ENCODE data around the gene PIGC. TPM values are rescaled to one million over a fixed set of nuclear protein-coding genes. Genes with fewer than 3 reads are reported as not detected.

PIGC gene
- total RNA-seq, 1 experiment from 2014 or later, result 16.2 TPM

DNA sequence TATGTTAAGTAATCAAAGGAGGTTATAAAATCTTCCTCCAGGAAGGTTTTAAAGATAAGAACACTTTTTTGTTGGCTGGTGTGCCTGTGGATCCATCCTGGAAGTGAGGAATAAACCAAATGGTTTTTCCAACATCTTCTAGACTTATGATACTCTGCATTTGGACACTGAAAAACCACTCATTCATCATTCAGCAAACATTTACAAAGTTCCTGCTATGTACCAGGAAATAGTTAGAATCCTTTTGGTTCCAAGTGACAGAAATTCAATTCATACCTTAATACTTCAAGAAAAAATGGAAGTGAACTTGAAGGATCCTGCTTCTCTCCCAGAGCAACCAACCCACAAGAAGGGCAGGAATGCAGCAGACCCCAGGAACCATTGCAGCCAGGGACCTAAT is 39.6 kb upstream of the PIGC start:
- Mint-ChIP-seq H3K4me3 (no peak overlapping the region), H3K27ac (no peak overlapping the region)

DNA sequence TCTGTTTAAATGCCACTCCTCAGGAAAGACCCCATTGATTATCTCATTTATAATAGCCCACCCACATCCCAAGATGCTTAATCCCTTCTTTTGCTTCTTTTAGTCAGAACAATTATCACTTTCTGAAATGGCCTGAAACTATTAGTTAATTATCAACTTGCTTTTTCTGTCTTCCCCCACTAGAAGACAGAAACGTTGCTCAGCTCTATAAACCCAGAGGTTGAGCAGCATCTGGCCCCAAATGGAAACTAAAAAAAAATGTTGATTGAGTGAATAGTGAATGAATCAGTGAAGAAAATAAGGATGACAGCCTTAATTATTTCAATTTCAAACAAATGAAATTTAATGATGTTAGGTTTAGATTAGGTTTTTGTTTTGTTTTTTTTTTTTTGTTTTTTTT is 38.2 kb upstream of the PIGC start:
- Mint-ChIP-seq H3K9me3 (no peaks in the 10 kb centered on the region), H3K4me1 (peaks cover 19% of the 10 kb centered on the region), H3K27me3 (ENCODE audit: low read depth) (no peaks in the 10 kb centered on the region), H3K4me3 (no peak overlapping the region), H3K36me3 (no peaks in the 10 kb centered on the region), H3K27ac (no peak overlapping the region)
- no peak for ATAC-seq
- ChIA-PET CTCF (no interaction called here), POLR2A (no interaction called here)
- DNase-seq (ENCODE audit: low spot score), result no peak
- TF ChIP-seq, protein P1, sequence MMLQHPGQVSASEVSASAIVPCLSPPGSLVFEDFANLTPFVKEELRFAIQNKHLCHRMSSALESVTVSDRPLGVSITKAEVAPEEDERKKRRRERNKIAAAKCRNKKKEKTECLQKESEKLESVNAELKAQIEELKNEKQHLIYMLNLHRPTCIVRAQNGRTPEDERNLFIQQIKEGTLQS (CRISPR knock-in tag; conservative IDR thresholded peaks at IDR 0.05), result no peak
- TF ChIP-seq NR3C1 (CRISPR knock-in tag; conservative IDR thresholded peaks at IDR 0.05; ENCODE audit: low read depth) (no peak), GRHL2 (CRISPR knock-in tag; IDR thresholded peaks at IDR 0.05; ENCODE audit: insufficient replicate concordance, severe bottlenecking) (no peak)

More for the DNA sequence above, 39.6 kb upstream of the PIGC start:
- Mint-ChIP-seq H3K36me3 (no peaks in the 10 kb centered on the region), H3K27me3 (ENCODE audit: low read depth) (no peaks in the 10 kb centered on the region), H3K4me1 (peaks cover 19% of the 10 kb centered on the region), H3K9me3 (no peaks in the 10 kb centered on the region)
- DNase-seq (ENCODE audit: low spot score) (no peak), ATAC-seq (no peak)
- POLR2A ChIA-PET, result no interaction called here
- TF ChIP-seq ZNF219 (CRISPR knock-in tag; IDR thresholded peaks at IDR 0.05; ENCODE audit: borderline replicate concordance) (no peak), JUN (CRISPR knock-in tag; IDR thresholded peaks at IDR 0.05) (no peak), KAT7 (CRISPR knock-in tag; IDR thresholded peaks at IDR 0.05; ENCODE audit: borderline replicate concordance) (no peak), IRF2 (CRISPR knock-in tag; IDR thresholded peaks at IDR 0.05; ENCODE audit: borderline replicate concordance, low read depth) (no peak), CREM (CRISPR knock-in tag; IDR thresholded peaks at IDR 0.05) (no peak), TEAD4 (CRISPR knock-in tag; IDR thresholded peaks at IDR 0.05) (no peak), NR3C1 (CRISPR knock-in tag; conservative IDR thresholded peaks at IDR 0.05; ENCODE audit: low read depth) (no peak), ZNF317 (CRISPR knock-in tag; IDR thresholded peaks at IDR 0.05; ENCODE audit: borderline replicate concordance, low read depth) (no peak), ZNF396 (CRISPR knock-in tag; IDR thresholded peaks at IDR 0.05; ENCODE audit: borderline replicate concordance) (no peak), EMX1 (CRISPR knock-in tag; IDR thresholded peaks at IDR 0.05) (no peak), ZNF232 (CRISPR knock-in tag; IDR thresholded peaks at IDR 0.05) (no peak), ZNF263 (CRISPR knock-in tag; IDR thresholded peaks at IDR 0.05; ENCODE audit: low read depth) (no peak)
- TF ChIP-seq, protein P2, sequence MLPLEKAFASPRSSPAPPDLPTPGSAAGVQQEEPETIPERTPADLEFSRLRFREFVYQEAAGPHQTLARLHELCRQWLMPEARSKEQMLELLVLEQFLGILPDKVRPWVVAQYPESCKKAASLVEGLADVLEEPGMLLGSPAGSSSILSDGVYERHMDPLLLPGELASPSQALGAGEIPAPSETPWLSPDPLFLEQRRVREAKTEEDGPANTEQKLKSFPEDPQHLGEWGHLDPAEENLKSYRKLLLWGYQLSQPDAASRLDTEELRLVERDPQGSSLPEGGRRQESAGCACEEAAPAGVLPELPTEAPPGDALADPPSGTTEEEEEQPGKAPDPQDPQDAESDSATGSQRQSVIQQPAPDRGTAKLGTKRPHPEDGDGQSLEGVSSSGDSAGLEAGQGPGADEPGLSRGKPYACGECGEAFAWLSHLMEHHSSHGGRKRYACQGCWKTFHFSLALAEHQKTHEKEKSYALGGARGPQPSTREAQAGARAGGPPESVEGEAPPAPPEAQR (CRISPR knock-in tag; IDR thresholded peaks at IDR 0.05), result no peak
- TF ChIP-seq, protein P3, sequence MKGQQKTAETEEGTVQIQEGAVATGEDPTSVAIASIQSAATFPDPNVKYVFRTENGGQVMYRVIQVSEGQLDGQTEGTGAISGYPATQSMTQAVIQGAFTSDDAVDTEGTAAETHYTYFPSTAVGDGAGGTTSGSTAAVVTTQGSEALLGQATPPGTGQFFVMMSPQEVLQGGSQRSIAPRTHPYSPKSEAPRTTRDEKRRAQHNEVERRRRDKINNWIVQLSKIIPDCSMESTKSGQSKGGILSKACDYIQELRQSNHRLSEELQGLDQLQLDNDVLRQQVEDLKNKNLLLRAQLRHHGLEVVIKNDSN (CRISPR knock-in tag; IDR thresholded peaks at IDR 0.05), result no peak
- TF ChIP-seq, protein P4, sequence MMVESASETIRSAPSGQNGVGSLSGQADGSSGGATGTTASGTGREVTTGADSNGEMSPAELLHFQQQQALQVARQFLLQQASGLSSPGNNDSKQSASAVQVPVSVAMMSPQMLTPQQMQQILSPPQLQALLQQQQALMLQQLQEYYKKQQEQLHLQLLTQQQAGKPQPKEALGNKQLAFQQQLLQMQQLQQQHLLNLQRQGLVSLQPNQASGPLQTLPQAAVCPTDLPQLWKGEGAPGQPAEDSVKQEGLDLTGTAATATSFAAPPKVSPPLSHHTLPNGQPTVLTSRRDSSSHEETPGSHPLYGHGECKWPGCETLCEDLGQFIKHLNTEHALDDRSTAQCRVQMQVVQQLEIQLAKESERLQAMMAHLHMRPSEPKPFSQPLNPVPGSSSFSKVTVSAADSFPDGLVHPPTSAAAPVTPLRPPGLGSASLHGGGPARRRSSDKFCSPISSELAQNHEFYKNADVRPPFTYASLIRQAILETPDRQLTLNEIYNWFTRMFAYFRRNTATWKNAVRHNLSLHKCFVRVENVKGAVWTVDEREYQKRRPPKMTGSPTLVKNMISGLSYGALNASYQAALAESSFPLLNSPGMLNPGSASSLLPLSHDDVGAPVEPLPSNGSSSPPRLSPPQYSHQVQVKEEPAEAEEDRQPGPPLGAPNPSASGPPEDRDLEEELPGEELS (CRISPR knock-in tag; IDR thresholded peaks at IDR 0.05), result no peak
- CTCF ChIA-PET, result no interaction called here

DNA sequence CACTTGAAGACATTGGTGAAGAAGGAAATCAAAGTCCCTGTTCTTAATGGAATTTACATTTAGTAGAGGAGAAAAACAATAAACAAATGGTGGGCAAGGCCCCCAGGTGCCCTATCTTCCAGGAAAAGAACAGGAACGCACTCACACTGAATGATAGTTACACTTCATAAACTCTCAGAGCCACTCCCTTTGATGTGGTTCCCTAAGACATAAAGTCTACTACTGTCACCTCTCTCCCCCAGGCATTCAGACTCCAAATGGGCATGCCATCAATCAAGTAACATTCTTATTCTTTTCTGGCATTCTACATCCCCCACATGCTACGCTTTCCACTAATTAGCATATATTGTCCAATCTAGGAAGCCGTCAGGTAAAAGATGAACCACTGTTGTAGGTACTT is 36.6 kb upstream of the PIGC start:
- Mint-ChIP-seq H3K4me1 (peaks cover 19% of the 10 kb centered on the region), H3K36me3 (no peaks in the 10 kb centered on the region), H3K9me3 (no peaks in the 10 kb centered on the region), H3K4me3 (no peak overlapping the region), H3K27ac (peak overlapping the region; percentile 68; the same call in 1 of the 2 replicates), H3K27me3 (ENCODE audit: low read depth) (no peaks in the 10 kb centered on the region)
- CTCF ChIA-PET, result no interaction called here
- DNase-seq (ENCODE audit: low spot score) (no peak), ATAC-seq (no peak)
- TF ChIP-seq NFYB (CRISPR knock-in tag; conservative IDR thresholded peaks at IDR 0.05; ENCODE audit: low read depth) (no peak), PRRX2 (CRISPR knock-in tag; IDR thresholded peaks at IDR 0.05) (no peak), TEAD1 (CRISPR knock-in tag; IDR thresholded peaks at IDR 0.05) (no peak)
- POLR2A ChIA-PET, result no interaction called here
